HL-60 (cell line): Measurements from ENCODE around the gene CREB3L1.

Experiments used
- POLR2AphosphoS5 ChIP-seq: IDR thresholded peaks from 2 replicates; pipeline ENCODE4 v1.6.1; 2012; ENCODE audit warnings: low read depth
- SPI1 ChIP-seq: IDR thresholded peaks from 2 replicates; pipeline ENCODE4 v1.6.1; 2012; ENCODE audit warnings: low read depth, mild to moderate bottlenecking, borderline replicate concordance
- TF ChIP-seq, protein P1 (sequence below): IDR thresholded peaks from one replicate; pipeline ENCODE4 v1.5.1; 2011; ENCODE audit warnings: low read length, control low read depth, inconsistent platforms; ENCODE audit not compliant: insufficient read depth
- TF ChIP-seq, protein P2 (sequence below): IDR thresholded peaks from 2 replicates; pipeline ENCODE4 v1.6.1; 2012; ENCODE audit warnings: low read depth; ENCODE audit not compliant: insufficient replicate concordance

DNA sequence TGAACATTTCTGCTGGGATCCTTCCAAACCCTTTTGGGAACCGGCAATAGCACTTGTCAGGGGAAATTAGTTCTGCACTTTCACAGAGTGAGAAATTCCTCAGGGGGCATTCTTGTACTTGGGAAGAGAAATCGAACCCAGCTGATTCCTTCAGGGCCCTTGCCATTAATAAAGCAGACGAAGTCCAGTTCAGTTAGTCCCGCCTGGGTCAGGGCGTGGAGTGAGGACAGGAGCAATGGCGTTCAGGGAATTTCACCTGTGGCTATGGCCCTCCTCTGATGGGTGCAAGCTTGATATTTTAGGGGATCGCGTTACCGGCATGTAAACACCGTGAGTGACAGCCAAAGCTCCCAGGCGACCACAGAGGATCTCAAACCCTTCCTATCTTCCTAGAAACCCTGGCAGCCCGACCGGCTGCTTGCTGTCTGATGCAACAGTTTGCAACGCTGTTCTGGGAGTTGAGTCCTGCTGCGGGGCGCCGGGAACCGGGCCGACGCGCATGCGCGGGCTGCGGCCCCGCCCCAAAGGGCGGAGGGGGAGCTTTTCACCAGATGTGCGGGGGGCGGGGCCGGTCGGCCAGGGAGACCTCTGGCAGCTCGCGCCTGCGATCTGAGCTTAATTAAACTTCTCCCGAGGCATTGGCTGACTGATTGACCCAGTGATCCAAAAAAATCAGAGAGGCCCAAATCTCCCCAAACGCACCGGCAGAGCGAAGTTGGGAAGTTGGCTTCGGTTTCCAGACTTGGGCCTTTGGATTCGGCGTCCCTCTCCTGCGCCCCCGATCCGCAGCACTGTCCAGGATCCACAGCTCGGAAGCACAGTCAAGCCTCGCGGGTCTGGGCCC lies 34.3 kb upstream of the CREB3L1 start:
- TF ChIP-seq, protein P1, sequence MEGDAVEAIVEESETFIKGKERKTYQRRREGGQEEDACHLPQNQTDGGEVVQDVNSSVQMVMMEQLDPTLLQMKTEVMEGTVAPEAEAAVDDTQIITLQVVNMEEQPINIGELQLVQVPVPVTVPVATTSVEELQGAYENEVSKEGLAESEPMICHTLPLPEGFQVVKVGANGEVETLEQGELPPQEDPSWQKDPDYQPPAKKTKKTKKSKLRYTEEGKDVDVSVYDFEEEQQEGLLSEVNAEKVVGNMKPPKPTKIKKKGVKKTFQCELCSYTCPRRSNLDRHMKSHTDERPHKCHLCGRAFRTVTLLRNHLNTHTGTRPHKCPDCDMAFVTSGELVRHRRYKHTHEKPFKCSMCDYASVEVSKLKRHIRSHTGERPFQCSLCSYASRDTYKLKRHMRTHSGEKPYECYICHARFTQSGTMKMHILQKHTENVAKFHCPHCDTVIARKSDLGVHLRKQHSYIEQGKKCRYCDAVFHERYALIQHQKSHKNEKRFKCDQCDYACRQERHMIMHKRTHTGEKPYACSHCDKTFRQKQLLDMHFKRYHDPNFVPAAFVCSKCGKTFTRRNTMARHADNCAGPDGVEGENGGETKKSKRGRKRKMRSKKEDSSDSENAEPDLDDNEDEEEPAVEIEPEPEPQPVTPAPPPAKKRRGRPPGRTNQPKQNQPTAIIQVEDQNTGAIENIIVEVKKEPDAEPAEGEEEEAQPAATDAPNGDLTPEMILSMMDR = no peak
- TF ChIP-seq POLR2AphosphoS5 (peak; percentile 77), SPI1 (no peak)
- TF ChIP-seq, protein P2, sequence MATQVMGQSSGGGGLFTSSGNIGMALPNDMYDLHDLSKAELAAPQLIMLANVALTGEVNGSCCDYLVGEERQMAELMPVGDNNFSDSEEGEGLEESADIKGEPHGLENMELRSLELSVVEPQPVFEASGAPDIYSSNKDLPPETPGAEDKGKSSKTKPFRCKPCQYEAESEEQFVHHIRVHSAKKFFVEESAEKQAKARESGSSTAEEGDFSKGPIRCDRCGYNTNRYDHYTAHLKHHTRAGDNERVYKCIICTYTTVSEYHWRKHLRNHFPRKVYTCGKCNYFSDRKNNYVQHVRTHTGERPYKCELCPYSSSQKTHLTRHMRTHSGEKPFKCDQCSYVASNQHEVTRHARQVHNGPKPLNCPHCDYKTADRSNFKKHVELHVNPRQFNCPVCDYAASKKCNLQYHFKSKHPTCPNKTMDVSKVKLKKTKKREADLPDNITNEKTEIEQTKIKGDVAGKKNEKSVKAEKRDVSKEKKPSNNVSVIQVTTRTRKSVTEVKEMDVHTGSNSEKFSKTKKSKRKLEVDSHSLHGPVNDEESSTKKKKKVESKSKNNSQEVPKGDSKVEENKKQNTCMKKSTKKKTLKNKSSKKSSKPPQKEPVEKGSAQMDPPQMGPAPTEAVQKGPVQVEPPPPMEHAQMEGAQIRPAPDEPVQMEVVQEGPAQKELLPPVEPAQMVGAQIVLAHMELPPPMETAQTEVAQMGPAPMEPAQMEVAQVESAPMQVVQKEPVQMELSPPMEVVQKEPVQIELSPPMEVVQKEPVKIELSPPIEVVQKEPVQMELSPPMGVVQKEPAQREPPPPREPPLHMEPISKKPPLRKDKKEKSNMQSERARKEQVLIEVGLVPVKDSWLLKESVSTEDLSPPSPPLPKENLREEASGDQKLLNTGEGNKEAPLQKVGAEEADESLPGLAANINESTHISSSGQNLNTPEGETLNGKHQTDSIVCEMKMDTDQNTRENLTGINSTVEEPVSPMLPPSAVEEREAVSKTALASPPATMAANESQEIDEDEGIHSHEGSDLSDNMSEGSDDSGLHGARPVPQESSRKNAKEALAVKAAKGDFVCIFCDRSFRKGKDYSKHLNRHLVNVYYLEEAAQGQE = no peak
